ENCODE measurements around the gene MPP1.
A peak's percentile ranks its signal among the peaks of the same experiment; 100 is the strongest.

Gene MPP1

DNA sequence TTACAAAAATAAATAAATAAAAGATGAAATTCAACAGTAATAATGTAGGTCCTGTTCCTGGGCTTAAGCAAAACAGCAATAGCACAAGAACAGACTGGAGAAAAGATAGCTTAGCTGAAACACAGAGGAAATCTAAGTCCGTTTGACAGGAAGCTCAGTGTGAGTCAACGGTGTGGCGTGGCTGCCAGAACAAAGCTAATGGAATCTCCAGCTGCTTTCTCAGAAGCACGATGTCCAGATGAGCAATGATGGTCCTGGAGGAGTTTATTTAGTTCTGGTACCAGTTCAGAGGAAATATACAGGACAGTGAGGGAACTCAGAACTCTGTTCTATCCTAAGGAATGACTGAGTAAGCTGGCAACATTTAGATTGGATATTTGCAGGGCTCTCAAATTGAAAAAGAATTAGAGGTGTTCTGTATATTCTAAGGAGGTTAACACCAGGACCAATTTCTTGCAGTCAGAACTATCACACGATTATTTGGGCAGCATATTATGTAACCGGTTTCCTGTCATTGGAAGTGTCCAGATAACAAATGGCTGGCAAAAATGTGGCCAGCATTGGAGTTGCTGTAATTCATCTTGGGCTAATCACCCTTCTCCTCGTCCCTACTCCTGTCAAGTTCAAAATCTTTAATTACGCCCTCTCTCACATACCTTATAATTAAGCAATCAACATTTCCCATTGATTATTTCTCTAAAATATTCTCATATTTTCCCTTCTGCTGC lies 67.1 kb downstream of the MPP1 start:
- Mint-ChIP-seq H3K36me3 (ENCODE audit: low read depth) (peaks cover 21% of the 10 kb centered on the region), H3K27me3 (ENCODE audit: low read depth) (no peaks in the 10 kb centered on the region), H3K4me1 (ENCODE audit: low read depth) (peaks cover 63% of the 10 kb centered on the region), H3K9me3 (no peaks in the 10 kb centered on the region), H3K4me3 (peak overlapping the region; percentile 56), H3K27ac (peak overlapping the region; percentile 82)
- DNase-seq (ENCODE audit: low spot score), result no peak

DNA sequence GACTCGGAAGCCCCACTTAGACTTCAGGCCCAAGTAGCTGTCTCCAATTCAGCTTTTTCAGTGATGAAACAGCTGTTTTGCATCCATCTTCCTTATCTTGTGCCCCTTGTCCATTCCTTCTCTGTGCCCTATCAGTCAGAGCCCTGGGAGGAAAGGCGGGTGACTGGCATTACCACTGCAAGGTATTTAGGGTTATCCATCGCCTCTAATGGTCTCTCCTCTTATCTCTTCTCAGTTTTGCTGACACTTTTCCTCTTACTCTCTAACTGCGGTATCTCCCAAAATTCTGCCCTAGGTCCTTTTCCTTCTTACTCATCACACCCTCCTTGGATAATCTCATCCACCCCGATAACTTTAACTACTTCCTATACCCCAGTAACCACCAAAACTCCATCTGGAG lies 68.1 kb downstream of the MPP1 start:
- Mint-ChIP-seq H3K36me3 (ENCODE audit: low read depth) (peaks cover 19% of the 10 kb centered on the region), H3K4me3 (peak overlapping the region; percentile 55), H3K9me3 (no peaks in the 10 kb centered on the region), H3K27me3 (ENCODE audit: low read depth) (no peaks in the 10 kb centered on the region), H3K27ac (peak overlapping the region; percentile 80), H3K4me1 (ENCODE audit: low read depth) (peaks cover 68% of the 10 kb centered on the region)
- DNase-seq (ENCODE audit: low spot score), result no peak

DNA sequence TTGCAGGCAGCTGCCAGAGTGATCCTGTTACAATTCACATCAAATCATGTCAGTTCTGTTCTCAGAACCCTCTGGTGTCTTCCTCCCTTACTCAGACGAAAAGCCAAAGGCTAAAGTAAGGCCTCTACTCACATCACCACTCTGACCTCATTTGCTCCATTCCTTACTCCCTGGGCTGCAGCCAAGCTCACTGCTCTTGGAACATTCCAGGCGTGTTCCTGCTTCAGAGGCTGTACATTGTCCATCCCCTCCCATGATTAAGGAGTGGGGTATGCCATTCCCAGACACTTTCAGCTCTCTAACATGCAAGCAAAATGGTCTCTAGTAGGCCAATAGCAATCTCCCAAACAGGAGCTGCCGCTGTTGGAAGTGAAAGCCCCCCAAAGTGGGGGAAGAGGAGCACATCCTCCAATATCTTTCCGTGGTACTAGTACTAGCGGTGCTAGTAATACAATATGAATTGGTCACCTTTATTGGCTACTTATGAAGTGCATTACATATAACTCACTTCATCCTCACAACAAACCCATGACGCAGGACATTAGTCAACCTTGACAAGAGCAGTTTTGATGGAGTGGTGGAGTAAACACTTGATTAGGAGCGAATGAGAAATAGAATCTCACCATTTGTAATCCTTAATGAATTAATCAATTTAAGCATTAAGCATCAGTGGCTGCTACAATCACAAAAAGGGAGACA lies 69.4 kb downstream of the MPP1 start:
- DNase-seq (ENCODE audit: low spot score), result no peak
- Mint-ChIP-seq H3K27ac (peak overlapping the region; percentile 88), H3K4me1 (ENCODE audit: low read depth) (peaks cover 81% of the 10 kb centered on the region), H3K27me3 (ENCODE audit: low read depth) (no peaks in the 10 kb centered on the region), H3K36me3 (ENCODE audit: low read depth) (peaks cover 18% of the 10 kb centered on the region), H3K9me3 (no peaks in the 10 kb centered on the region), H3K4me3 (peak overlapping the region; percentile 73)

DNA sequence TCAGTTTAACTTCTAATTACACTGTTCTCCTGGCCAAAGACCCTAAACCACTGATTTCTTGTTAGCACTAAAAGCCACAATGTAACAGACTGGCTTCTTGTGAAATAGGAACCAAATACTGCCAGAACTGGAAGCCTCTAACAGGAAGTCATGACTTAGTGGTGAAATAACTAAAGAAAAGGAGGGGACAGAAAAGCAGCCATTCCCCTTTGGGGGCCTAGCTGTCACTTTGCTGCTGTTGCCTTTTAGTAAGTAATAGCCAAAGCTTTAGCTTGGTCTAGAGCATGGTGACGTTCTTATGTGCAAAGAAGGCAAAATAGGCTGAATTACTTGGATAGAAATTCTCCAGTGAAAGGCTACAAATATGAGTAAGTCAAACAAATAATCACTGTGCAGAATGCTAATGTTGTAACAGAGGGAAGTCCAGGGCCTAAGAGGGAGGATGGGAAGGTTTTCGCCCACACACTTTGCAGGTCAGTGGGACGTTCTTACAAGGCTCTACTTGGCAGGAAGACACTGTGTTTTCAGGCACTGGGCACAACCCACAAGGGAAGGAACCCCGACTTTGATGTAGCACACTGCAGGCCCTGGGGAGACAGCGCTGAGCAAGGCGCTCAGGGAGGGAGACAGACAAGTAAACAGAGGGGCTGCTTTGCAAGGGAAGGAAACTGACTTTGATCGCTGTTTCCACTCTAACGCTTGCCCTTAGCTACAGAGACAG lies 71.1 kb downstream of the MPP1 start:
- H3K9me3 Mint-ChIP-seq, result no peaks in the 10 kb centered on the region
- H3K4me3 Mint-ChIP-seq, result peak overlapping the region; percentile 73
- H3K27me3 Mint-ChIP-seq (ENCODE audit: low read depth), result no peaks in the 10 kb centered on the region
- peaks cover 85% of the 10 kb centered on the region for H3K4me1 Mint-ChIP-seq (ENCODE audit: low read depth)
- peak; percentile 19 for DNase-seq (ENCODE audit: low spot score)
- H3K36me3 Mint-ChIP-seq (ENCODE audit: low read depth), result peaks cover 20% of the 10 kb centered on the region
- H3K27ac Mint-ChIP-seq, result peak overlapping the region; percentile 88

DNA sequence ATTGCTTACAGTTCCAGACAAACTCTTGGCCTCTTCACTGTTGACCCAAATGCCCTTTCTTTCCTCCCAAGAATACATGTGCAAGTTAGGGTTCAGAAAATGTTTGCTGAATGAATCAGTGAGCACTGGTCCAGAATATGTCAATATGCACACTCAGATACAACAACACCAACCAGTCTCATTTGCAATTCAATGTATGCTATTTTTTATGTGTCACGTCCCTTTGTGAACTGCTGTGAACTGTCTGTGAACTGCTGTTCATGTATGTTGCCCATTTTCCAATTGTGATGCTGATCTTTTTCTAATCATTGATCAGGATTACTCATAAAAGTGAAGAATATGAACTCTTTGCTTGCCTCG lies 72.2 kb downstream of the MPP1 start:
- H3K36me3 Mint-ChIP-seq (ENCODE audit: low read depth), result peaks cover 25% of the 10 kb centered on the region
- H3K27me3 Mint-ChIP-seq (ENCODE audit: low read depth), result no peaks in the 10 kb centered on the region
- peaks cover 86% of the 10 kb centered on the region for H3K4me1 Mint-ChIP-seq (ENCODE audit: low read depth)
- DNase-seq (ENCODE audit: low spot score), result no peak
- peak overlapping the region; percentile 73 for H3K4me3 Mint-ChIP-seq
- peak overlapping the region; percentile 88 for H3K27ac Mint-ChIP-seq
- no peaks in the 10 kb centered on the region for H3K9me3 Mint-ChIP-seq

DNA sequence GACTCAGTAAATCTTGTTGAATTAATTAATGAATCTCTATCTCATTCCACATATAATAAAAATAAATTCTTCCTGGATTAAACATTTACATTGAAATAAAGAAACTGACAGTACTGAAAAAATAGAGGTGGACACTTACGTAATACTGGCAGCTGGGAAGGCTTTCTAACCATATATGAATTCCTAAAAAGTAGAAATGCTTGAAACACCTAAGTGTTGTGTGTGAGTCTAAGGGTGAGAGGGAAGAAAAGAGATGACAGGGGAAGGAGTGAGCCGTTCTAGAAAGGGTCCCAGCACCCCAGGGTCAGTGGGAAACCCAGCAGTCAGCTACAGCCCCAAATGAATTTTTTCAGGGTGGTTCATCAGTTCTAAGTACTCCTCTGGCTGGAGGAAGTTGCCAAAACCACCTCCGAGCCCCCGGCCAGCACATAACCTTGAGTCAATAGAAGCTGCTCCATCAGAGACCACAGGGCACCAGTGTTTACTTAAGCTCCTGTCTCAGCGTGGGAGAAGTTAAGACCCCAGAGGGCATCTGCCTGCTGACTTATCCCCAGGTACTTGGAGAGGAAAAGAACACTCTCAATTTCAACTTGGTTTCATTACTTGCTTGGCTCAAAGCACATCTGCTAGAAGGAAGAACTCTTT lies 72.7 kb downstream of the MPP1 start:
- Mint-ChIP-seq H3K9me3 (no peaks in the 10 kb centered on the region), H3K4me1 (ENCODE audit: low read depth) (peaks cover 84% of the 10 kb centered on the region), H3K4me3 (peak overlapping the region; percentile 73), H3K36me3 (ENCODE audit: low read depth) (peaks cover 25% of the 10 kb centered on the region), H3K27ac (peak overlapping the region; percentile 88), H3K27me3 (ENCODE audit: low read depth) (no peaks in the 10 kb centered on the region)
- no peak for DNase-seq (ENCODE audit: low spot score)

DNA sequence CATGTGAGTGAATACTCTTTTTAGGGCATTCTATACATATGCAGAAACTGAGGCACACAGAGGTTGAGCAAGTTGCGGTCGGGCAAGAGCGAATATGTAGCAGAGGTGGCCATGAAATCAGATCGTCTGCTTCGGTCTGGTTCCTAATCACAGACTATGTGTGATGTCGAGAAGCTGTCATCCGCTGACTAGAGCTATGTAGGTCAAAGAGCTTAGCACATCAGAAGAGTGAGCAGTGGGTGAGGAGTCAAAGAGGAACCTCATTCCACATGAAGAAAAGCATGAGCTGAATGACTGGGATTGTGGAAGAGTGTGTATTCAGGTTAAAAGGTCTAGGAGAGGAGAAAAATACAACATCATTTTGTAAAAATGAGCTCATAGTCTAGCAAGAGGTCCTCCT lies 73.4 kb downstream of the MPP1 start:
- H3K9me3 Mint-ChIP-seq, result no peaks in the 10 kb centered on the region
- peak overlapping the region; percentile 83 for H3K27ac Mint-ChIP-seq
- no peaks in the 10 kb centered on the region for H3K27me3 Mint-ChIP-seq (ENCODE audit: low read depth)
- H3K4me1 Mint-ChIP-seq (ENCODE audit: low read depth), result peaks cover 81% of the 10 kb centered on the region
- peak overlapping the region; percentile 62 for H3K4me3 Mint-ChIP-seq
- peaks cover 23% of the 10 kb centered on the region for H3K36me3 Mint-ChIP-seq (ENCODE audit: low read depth)
- DNase-seq (ENCODE audit: low spot score), result no peak

DNA sequence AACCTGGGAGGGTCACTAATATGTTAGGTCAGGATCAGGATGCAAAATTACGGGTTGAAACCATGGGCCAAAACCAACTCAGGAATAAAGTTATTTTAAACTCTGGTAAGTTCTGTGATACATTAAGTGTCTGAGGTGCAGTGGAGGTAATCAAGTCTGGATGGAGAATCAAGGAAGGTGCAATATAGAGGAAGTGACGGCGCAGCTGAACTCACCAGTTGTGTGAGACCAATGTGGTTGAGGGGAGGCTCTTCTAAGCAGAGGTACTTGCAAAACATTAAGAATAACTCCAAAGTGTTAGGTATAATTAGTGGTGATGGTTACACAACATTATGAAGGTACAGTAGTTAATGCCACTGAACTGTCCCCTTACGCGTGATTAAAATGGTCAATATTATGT lies 74.1 kb downstream of the MPP1 start:
- no peaks in the 10 kb centered on the region for H3K9me3 Mint-ChIP-seq
- no peak overlapping the region for H3K4me3 Mint-ChIP-seq
- no peaks in the 10 kb centered on the region for H3K27me3 Mint-ChIP-seq (ENCODE audit: low read depth)
- H3K27ac Mint-ChIP-seq, result peak overlapping the region; percentile 0
- no peak for DNase-seq (ENCODE audit: low spot score)
- peaks cover 83% of the 10 kb centered on the region for H3K4me1 Mint-ChIP-seq (ENCODE audit: low read depth)
- H3K36me3 Mint-ChIP-seq (ENCODE audit: low read depth), result peaks cover 26% of the 10 kb centered on the region

DNA sequence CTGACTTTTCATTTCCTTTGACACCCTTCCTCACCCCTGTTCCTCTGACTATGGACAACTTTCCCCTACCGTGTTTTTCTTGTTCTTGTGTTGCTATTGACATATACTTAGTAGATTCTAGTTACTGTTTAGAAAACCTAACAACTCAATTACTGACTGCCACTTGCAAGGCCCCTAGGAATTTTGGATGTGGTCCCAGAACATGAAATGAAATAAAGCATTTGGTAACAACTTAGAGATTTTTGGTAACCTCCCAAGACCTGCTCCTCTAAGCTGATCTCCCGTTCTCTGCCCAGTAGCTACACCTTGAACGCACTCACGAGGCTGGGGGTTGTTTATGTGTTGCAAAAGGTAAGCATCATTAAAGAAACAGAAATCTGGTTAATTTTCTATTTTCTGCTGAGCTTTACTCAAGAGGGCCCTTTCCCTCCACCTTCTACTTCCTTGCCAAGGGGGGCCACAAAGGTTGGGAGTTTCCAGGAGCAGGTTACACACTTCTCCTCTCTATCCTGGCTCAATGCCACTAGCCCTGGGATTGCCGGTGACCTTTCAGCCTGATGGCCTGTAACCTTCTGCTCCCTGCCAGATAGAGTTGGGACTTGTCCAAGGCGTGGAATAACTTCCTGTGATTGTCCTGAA lies 74.9 kb downstream of the MPP1 start:
- Mint-ChIP-seq H3K9me3 (no peaks in the 10 kb centered on the region), H3K4me1 (ENCODE audit: low read depth) (peaks cover 83% of the 10 kb centered on the region), H3K27me3 (ENCODE audit: low read depth) (no peaks in the 10 kb centered on the region), H3K36me3 (ENCODE audit: low read depth) (peaks cover 22% of the 10 kb centered on the region), H3K4me3 (no peak overlapping the region), H3K27ac (no peak overlapping the region)
- no peak for DNase-seq (ENCODE audit: low spot score)

DNA sequence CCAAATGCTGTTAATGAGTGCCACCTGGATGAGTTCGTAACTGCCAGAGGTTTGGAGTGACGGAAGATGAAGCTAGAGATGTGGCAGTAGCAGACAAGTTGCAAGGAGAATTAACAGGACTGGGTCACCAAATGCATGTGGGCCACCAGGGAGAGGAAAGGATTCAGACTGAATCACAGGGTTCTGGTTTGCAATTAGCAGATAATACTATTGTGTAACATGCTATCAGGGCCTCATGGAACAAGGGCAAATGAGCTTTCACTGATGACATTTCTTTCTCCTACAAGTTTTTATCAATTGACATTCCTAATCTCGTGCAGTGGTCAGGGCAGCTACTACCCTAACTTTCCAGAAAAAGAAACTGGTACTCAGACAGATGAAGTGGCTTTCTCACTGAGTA lies 75.8 kb downstream of the MPP1 start:
- peak overlapping the region; percentile 49 for H3K27ac Mint-ChIP-seq
- H3K4me3 Mint-ChIP-seq, result no peak overlapping the region
- no peaks in the 10 kb centered on the region for H3K9me3 Mint-ChIP-seq
- no peaks in the 10 kb centered on the region for H3K27me3 Mint-ChIP-seq (ENCODE audit: low read depth)
- H3K36me3 Mint-ChIP-seq (ENCODE audit: low read depth), result peaks cover 21% of the 10 kb centered on the region
- H3K4me1 Mint-ChIP-seq (ENCODE audit: low read depth), result peaks cover 89% of the 10 kb centered on the region
- no peak for DNase-seq (ENCODE audit: low spot score)

All from T-helper 2 cell treated with Interferon-gamma antibody and Interleukin-4, amounts not matched to agents 5 μg/mL and 100 μg/mL, for 36 hours (primary cell).